ENCODE results near the gene TSHZ2. TPM values are rescaled to one million over a fixed set of nuclear protein-coding genes. Genes with fewer than 3 reads are reported as not detected.

Gene TSHZ2
- total RNA-seq, 2 donors from 2014 or later: 34.6 to 50.0 TPM

DNA sequence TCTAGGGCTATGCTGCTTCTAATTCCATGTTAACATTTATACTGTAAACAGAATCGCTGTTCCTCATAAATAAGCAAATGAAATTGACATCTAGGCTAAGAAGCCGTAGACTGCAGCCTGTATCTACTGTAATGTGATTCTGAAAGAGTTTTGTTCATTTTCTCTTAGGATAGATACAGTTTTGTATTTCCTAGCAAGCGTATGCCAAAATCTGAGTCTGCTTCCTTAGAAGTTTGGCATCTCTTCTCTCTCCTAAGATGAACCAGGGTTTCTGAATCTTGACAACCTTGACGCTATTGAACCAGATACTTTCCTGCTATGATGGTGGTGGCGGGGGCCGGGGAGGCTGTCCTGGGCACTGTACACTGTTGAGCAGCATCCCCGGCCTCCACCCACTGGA lies 198.0 kb downstream of the TSHZ2 start:
- no peak for DNase-seq (ENCODE audit: low spot score)
- intact Hi-C loops (cut with DNase I): no loop called here

DNA sequence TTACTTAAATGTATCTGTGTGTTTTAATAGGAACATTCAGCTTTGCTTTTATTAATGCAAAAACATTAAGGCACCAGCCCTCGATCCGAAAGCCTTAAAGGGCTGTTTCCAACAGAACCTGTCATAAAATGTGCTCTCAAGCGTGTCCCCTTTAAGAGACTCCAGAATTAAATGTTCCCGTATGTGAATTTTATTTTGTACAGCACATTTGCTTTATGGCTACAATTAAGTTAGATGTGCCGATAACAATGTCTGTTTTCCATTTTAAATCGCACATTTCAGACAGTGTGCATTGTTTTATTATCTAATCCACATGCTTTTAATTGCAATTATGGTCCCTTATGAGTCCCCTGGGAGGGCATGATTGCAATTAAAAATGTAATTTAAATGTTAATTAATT lies 198.9 kb downstream of the TSHZ2 start:
- no peak for DNase-seq (ENCODE audit: low spot score)
- intact Hi-C loops (cut with DNase I): no loop called here

DNA sequence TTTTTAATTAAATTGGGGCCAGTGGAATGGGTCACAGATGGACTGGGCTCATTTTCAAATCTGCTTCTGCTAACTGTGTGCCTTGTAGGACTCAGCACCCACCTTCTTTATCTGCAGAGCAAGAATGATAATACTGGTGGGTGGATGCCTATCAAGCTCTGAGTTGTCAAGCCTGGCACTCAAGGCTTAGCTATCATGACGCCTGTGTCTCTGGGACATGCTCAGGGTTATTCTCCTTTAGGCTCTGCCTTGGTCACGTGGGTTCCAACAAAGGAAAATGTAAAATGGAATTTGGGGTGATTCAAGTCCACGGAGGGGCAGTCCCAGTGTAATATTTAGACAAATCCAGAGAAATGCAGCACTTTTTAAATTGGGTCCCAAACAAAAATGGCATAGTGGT lies 202.3 kb downstream of the TSHZ2 start:
- intact Hi-C loops (cut with DNase I): no loop called here
- no peak for DNase-seq (ENCODE audit: low spot score)

DNA sequence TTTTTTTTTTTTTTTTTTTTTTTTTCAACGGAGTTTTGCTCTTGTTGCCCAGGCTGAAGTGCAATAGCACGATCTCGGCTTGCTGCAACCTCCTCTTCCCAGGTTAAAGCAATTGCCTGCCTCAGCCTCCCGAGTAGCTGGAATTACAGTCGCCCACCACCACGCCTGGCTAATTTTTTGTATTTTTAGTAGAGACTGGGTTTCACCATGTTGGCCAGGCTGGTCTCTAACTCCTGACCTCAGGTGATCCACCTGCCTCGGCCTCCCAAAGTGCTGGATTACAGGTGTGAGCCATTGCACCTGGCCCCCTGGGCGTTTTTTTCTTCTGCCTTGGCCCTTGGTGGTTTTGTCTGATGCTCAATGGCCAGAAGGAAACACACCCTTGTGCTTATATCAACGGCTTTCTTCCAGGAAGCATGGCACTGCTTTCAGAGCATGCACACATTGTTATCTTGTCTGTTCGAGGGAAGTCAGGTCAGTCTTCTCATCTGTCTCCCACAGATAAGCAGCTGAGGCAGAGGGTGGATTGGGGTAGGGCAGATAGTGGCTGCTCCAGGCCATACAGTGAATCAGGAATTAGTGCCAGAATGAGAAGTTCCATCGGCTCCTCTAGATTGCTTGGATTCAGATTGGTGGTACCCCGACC lies 203.1 kb downstream of the TSHZ2 start:
- DNase-seq (ENCODE audit: low spot score): no peak
- intact Hi-C loops (cut with DNase I): no loop called here

DNA sequence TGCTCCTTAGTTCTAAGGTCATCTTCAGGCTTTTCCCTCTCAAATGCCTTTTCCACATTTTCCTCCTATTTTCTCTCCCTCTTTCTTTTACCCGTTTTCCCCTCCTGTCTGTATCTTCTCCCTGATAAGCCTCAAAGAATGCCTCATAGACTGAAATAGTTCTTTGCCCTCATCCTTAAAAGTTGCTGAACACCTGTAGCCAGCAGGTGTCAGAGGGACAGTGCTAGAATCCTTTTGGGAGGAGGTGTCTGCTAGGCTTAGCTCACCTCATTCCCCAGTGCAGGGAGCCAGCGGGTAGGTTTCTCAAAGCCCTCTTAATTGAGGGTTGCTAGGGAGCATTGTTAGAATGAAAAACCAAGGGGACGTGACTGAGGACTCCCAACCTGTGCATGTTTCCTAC lies 204.0 kb downstream of the TSHZ2 start:
- DNase-seq (ENCODE audit: low spot score): no peak
- intact Hi-C loops (cut with DNase I): no loop called here

DNA sequence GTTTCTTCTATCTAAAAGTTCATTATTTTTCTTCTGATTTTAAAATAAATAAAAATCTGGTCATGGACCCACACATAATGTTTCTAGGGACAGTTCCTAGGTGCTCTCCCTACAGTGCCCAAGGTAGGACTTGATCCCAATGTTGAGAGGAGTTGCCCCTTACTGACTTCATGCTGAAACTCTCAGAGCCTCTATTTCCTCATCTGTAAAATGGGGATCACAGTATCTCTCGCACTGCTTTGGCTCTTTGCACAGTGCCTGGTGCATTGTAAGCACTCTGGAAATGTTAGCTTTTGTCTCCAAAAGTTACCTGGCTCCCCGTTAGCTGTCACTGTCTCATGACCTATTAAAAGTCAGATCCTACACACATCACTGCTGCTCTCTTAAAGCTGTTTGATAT lies 205.5 kb downstream of the TSHZ2 start:
- intact Hi-C loops (cut with DNase I): no loop called here
- no peak for DNase-seq (ENCODE audit: low spot score)

DNA sequence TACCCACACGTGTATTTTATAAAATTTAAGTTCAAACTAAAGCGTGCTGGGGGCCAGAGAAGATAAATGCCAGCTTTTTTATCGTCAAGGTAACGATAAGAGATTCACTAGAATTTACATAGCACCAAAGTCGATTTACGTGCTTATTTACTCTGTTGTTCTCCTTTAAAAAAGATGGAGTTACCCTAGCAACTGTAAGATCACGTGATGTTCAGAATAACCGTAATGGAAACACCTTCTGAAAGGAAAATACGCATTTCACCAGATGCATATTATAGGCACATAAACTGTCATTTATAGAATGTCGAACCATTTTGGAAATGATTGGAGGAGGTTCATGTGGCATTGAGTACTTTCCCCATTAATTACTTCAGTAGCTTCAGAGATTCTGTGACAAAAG lies 207.6 kb downstream of the TSHZ2 start:
- intact Hi-C loops (cut with DNase I): no loop called here
- DNase-seq (ENCODE audit: low spot score): no peak

DNA sequence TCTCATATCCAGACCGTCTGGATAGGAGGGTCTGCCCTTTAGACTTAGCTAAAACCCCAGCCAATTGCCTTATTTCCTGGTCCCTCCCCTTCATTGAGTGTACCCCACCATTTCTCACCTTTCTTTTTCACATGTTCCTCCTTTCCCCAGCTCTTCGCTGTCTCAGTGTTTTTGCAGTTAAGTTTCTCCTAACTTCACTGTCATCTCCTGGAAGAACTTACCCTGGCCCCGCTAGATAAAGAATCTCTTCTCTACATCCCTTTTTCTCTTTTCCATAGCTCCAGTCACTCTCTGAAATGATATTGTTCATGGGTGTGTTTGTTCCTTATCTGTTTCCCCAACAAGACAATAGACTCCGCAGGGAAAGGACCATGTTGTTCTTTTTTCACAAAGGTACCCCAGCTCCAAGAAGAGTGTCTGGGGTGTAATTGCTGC lies 208.8 kb downstream of the TSHZ2 start:
- no peak for DNase-seq (ENCODE audit: low spot score)
- intact Hi-C loops (cut with DNase I): no loop called here

DNA sequence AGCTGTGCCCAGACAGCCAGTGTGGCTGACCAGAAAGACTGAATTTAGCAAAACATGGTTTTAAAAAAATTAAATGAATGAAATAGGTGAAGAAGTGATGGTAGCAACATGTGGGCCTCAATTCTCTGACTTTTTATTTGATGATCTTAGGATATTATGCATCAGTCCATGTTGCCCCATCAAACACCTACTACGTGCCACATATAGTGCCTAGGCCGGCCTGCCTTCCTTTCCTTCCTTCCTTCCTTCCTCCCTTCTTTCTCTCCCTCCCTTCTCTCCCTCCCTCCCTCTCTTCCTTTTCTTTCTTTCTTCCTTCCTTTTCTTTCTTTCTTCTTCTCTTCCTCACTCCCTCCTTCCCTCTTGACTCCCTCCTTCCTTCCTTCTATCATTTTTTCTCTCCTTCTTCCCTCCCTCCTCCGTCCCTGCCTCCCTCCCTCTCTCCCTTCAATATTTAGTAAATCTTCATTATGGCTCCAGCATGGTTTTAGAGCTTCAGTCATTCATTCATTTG lies 209.8 kb downstream of the TSHZ2 start:
- no peak for DNase-seq (ENCODE audit: low spot score)
- intact Hi-C loops (cut with DNase I): no loop called here

DNA sequence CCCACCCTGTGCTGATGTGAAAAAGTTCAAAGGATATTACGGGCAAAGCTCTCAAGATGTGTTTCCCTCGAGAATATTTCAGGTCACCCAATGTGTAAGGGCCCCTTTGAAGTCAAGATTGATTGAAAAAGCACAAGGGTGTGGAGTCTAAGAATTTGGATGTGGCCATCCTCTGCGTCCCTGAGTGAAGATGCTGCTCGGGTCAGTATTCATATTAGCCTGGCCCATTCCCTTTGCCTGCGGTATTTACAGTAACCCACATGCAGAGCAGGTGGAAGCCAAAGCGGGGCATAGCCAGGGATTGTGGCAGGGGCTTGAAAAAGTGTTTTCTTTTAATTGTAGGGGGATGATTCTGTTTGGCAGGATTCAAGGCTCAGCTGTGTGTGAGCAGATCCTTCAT lies 211.0 kb downstream of the TSHZ2 start:
- intact Hi-C loops (cut with DNase I): no loop called here
- DNase-seq (ENCODE audit: low spot score): no peak

DNA sequence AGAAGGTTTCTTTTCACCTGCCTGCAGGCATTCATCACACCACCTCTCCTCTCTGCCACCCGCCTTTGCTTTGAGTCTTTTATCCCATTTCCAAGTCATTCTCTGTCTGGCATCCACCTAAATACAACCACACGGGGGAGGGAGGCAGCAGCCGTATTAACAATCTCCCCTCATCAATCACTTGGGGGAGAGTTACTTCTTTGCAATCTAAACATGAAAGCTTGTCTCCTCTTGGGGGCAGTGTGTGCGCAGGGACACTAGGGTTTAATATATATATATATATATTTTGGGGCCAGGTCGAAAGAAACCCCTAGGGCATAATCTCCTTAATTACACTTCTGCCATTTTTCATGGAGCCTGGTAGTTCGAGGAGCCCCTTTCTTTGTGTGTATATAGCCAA lies 214.5 kb downstream of the TSHZ2 start:
- intact Hi-C loops (cut with DNase I): no loop called here
- DNase-seq (ENCODE audit: low spot score): no peak

DNA sequence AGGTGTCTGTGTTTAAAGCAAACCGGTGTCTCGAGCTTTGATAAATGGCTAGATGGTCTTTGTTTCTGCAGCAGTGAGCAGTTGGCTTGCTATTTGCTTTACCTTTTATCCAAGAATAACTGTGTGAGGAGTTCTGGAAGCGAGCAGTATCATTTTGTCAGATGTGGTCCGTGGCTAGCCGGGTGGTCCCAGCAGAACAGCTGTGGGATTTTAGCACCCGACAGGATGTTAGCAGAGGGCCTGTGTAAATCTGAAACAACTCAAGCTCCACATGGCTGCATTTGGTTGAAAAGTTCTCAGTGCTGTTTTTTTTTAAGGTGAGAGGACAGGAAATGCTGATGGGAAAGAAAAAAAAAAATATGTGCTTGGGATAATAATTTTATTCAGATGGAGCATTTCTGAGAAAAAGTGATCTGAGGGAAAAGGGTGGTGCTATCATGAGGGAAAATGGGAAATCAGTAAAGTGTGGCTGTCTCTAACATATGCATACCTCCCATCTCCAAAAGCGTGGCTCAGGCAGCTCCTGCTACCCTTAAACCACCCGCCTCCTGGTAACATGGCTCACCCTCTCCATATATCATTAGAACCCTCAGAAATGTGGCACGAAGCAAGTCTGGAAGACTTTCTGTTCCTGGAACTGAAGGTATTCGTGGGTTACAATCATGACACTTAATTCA lies 215.4 kb downstream of the TSHZ2 start:
- no peak for DNase-seq (ENCODE audit: low spot score)
- intact Hi-C loops (cut with DNase I): no loop called here

DNA sequence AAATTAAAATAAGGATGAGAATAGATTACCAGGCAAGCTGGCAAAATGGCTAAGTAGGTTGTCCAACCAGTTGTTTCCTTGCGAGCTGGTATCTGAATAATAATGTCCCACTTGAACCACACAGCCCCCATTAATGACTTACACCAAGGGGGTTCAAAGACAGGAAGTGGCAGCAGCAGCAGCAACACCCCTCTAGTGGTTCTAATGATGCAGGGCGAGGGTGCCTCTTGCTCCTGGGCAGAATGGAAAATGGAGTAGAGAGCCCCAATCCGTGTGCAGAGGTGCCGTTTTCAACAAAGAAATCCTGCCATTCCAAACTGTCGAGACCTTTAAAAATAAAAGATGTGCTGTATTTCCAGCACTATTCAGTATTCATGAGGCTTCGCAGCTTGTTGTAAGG lies 218.1 kb downstream of the TSHZ2 start:
- no peak for DNase-seq (ENCODE audit: low spot score)
- intact Hi-C loops (cut with DNase I): no loop called here

DNA sequence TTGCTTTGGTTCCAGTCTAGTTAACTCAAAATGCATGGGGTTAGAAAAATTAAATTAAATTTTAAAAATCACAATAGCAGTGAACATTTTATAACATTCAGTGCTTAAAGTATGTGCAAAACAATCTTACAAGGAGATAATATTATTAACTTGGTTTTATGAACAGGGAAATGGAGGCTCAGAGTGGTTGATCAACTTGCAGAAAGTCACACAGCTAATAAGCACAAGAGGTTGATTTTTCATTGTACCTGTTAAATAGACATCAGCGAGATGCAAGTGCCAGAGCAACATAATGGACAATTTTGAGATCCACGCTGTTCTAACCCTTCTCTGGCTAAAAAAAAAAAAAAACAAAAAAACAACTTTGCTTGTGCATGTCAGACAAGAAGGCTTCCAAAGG lies 219.8 kb downstream of the TSHZ2 start:
- no peak for DNase-seq (ENCODE audit: low spot score)
- intact Hi-C loops (cut with DNase I): no loop called here

DNA sequence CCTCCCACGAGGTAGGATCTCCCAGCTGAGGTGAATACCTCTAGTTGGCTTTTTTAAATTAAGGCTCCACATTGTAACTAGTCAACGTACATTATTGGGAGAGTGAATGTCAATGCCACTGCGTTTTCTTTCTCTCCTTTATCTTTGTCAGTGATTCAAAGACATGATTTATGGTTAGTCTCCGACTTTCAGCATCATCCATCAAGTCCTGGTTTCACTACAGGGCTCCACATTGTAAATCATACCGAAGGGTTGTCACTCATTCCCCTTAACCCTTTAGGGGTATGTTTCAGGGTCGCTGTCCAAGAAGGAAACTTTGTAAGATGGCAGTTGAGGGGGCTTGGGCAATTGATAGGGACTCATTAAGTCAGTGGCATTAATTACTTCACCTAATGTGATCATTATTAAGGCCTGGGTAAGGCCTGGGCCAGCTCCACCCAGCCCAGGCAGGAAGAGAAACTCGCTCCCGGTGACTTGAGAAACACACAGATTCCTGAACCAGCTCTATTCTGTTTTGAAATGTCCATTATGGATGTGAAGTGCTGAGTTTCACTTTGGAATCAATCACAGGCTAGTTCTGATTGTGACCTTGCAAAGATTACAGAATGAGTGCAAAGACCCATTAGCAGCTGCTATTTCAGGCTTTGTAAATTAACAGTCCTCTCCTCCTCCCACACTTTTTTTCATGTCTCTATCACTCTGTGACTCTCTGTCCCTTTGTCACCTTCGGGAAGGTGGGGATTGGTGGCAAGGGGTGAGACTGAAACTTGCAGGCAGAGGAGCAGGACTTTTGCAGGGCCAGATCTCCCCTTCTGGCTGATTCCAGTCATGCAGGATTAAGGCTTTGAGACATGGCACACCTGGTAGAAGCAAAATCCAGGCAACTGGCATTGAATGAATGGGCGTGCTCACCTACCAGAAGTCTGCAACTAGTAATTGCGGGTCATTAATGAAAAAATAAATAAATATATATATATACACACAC lies 222.4 kb downstream of the TSHZ2 start:
- no peak for DNase-seq (ENCODE audit: low spot score)
- intact Hi-C loops (cut with DNase I): no loop called here

DNA sequence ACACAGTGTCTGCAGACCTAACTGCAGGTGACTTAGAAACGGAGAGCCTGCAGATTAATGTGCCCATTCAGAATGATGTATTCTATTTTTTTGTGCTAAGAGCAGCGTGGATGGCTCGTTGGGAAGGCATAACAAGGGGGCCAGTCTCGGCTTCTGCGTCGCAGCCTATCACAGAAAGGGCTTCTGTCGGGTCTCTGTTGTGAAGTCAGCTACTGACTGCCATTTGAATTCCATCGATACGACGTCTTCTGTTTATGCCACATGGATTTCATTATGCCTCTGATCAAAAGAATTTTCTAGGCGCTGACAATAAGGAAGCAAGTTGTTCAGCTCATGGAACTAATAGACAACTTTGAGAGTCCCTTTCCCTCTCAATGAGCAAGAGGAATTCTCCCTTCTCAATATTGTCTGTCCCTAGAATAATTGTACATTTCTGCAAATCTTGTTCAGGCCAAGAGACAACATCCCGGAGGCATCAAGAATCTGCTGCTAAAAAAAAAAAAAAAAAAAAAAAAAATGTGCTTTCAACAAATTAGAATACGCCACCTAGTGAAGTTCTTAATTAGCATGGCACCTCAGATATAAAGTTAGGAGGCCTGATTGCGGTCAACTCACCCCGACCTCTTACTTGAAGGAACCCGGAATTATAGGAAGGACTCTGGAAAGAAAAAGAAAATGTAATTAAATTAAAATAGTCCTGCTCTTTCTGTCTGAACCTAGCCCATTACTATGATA lies 223.9 kb downstream of the TSHZ2 start:
- no peak for DNase-seq (ENCODE audit: low spot score)
- intact Hi-C loops (cut with DNase I): no loop called here

DNA sequence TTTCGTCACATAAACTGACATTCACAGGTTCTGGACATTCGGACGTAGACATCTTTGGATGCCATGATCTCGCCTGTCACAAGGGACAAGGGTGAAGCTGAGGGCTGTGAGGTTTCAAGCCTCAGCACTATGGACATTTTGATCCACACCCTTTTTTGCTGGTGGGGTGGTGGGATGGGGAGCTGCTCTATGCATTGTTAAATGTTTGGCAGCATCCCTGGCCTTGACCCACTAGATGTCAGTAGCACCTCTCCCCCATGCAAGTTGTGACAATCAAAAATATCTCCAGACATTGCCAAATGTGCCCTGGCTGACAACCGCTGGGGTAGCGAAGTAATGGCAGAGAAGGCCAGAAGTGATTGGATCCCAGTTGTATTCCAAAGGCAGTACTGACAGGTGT lies 229.4 kb downstream of the TSHZ2 start:
- intact Hi-C loops (cut with DNase I): no loop called here

DNA sequence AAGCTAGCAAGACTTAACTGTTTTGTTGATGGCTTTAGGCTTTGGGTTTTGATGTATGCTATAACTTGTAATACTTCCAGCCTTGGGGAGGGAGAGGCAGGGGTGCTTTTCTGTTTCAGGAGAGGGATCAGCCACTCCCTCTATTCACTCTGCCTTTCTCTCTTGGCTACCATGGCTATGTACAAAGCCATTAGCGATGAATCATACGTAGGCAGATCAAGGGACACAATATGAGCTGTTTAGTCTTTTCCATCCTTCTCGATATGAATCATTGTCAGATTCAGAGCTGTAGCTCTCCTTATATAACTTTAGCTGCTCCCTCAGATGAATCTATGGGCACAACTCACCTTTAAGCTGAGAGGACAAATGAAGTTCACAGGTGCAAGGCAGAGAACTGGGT lies 230.6 kb downstream of the TSHZ2 start:
- DNase-seq (ENCODE audit: low spot score): no peak
- intact Hi-C loops (cut with DNase I): no loop called here

More for the DNA sequence above, 229.4 kb downstream of the TSHZ2 start:
- no peak for DNase-seq (ENCODE audit: low spot score)

DNA sequence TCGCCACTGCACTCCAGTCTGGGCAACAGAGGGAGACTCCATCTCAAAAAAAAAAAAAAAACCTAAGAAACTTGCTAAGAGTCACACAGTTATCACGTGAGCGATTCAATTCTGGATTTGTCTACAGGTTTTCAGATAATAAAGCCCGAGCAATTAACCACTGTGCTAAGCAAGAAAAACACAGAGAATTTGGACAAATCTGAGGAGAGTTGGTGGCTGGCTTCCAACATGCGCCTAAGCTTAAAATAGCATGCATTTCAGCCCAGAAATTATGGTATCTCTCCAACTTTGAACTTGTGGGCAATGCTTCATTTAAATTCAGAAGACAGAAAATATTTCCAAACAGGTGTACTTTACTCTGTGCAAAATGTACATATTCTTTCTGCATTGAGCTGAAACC lies 232.9 kb downstream of the TSHZ2 start:
- intact Hi-C loops (cut with DNase I): no loop called here
- DNase-seq (ENCODE audit: low spot score): no peak
